Panc1 (cell line): ENCODE measurements around the gene RANGAP1. TPM values are rescaled to one million over a fixed set of nuclear protein-coding genes. Genes with fewer than 3 reads are reported as not detected.

Experiments used
- ATAC-seq: fragments of 200-7000 bp; cut with Tn5 transposase; 2 replicates; pipeline ENCODE4 v1.9.1; 2020; ENCODE audit warnings: mild to moderate bottlenecking, moderate library complexity
- BruUV-seq: library from RNA; stranded (reverse); fragments of 400-500 nt; replicated peaks from 2 replicates; lab custom pipeline; 2021; lab: Mats Ljungman, UMichigan
- CTCF ChIA-PET: fragments of 300-600 bp; sonication (Branson Sonifier 250); formaldehyde crosslinking; loops from one replicate; lab custom pipeline; 2022; ENCODE audit warnings: antibody characterized with exemption; lab: Charles Lee
- POLR2A ChIA-PET: fragments of 300-600 bp; sonication (Branson Sonifier 250); formaldehyde crosslinking; loops from one replicate; lab custom pipeline; 2022; ENCODE audit warnings: antibody characterized with exemption; lab: Charles Lee
- DNase-seq: peaks from one replicate; pipeline ENCODE4 v3.0.0-alpha.2; 2010; ENCODE audit warnings: low read depth, low spot score
- H3K27ac ChIP-seq: 2 replicates; pipeline ENCODE4 v1.5.1; 2011; ENCODE audit warnings: mild to moderate bottlenecking, low read length, inconsistent platforms
- H3K27me3 ChIP-seq: fragments of 200-500 bp; sonication (Bioruptor generic); 2 replicates; pipeline ENCODE4 v1.6.0; 2014; ENCODE audit warnings: low read length, inconsistent platforms; ENCODE audit not compliant: control insufficient read depth, insufficient read depth
- H3K36me3 ChIP-seq: fragments of 200-500 bp; sonication (Bioruptor generic); 2 replicates; pipeline ENCODE4 v1.5.1; 2014; ENCODE audit warnings: inconsistent platforms, mild to moderate bottlenecking, low read length, moderate library complexity; ENCODE audit not compliant: control insufficient read depth, insufficient read depth
- H3K4me1 ChIP-seq: 2 replicates; pipeline ENCODE4 v1.5.1; 2011; ENCODE audit warnings: inconsistent platforms, mild to moderate bottlenecking, low read length, moderate library complexity; ENCODE audit not compliant: control insufficient read depth, insufficient read depth
- H3K4me3 ChIP-seq, 2 experiments: 2 replicates each; pipeline ENCODE4 v1.5.1; 2011 to 2012; ENCODE audit warnings: low read depth in 2 of 2, low read length in 2 of 2, mild to moderate bottlenecking in 2 of 2, inconsistent platforms in 1 of 2, moderate library complexity in 1 of 2
- H3K9me3 ChIP-seq: fragments of 200-500 bp; sonication (Bioruptor generic); 2 replicates; pipeline ENCODE4 v1.5.1; 2014; ENCODE audit warnings: low read depth, mild to moderate bottlenecking, inconsistent platforms, low read length, moderate library complexity; ENCODE audit not compliant: control insufficient read depth, insufficient read depth
- CTCF ChIP-seq: fragments of 450-650 bp; IDR thresholded peaks from 2 replicates; pipeline ENCODE4 v1.5.1; 2017; ENCODE audit warnings: mild to moderate bottlenecking
- POLR2AphosphoS5 ChIP-seq: IDR thresholded peaks from 2 replicates; pipeline ENCODE4 v1.6.1; 2012; ENCODE audit warnings: mild to moderate bottlenecking, low read depth, low read length, moderate library complexity
- SIN3A ChIP-seq: IDR thresholded peaks from 2 replicates; pipeline ENCODE4 v1.6.1; 2012; ENCODE audit warnings: low read depth, mild to moderate bottlenecking, low read length, moderate library complexity, borderline replicate concordance; ENCODE audit not compliant: insufficient read depth
- TCF7L2 ChIP-seq: IDR thresholded peaks from 2 replicates; pipeline ENCODE4 v1.6.1; 2011; ENCODE audit warnings: mild to moderate bottlenecking, low read depth, low read length, inconsistent platforms
- in situ Hi-C: cut with HindIII; loops from 2 replicates; pipeline ENCODE4 v1.10.0; 2016; ENCODE audit warnings: low sequenced_read_pairs, low pct_unique_long_range_greater_than_20kb
- intact Hi-C: fragments of 100-400 bp; cut with micrococcal nuclease; formaldehyde crosslinking; loops from one replicate; pipeline ENCODE4 v1.10.0; 2022; ENCODE audit not compliant: unreplicated experiment
- total RNA-seq: library from RNA; stranded (reverse); gene quantifications from one replicate; pipeline ENCODE4 v1.2.1, GENCODE V29; 2021; ENCODE audit not compliant: unreplicated experiment
- TF ChIP-seq, protein P1 (sequence below), 2 experiments: IDR thresholded peaks; 2 replicates each; pipeline ENCODE4 v1.6.1; 2011 to 2012; ENCODE audit warnings: low read depth in 2 of 2, control low read depth in 1 of 2, low read length in 1 of 2, mild to moderate bottlenecking in 1 of 2, moderate library complexity in 1 of 2; ENCODE audit not compliant: insufficient read depth in 1 of 2

RANGAP1 gene
- total RNA-seq, 1 experiment from 2014 or later: 140 TPM

DNA sequence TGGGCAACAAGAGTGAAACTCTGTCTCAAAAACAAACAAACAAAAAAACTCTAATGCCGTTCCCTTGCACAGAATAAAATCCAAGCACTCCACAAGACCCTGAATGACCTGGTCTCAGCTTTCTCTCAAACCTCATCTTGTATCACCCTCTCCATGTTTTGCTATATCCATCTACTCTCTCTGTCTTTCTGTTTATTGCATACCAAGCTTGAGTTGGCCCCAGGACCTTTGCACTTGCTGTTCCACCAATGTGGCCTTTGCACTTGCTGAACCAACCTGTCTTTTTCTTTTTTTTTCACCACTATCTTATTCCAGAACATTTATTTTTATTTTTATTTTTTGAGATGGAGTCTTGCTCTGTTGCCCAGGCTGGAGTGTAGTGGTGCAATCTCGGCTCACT is 82.9 kb downstream of the RANGAP1 start:
- DNase-seq (no peak), ATAC-seq (no peak)
- CTCF ChIA-PET: no interaction called here
- Histone ChIP-seq H3K27ac (no peak overlapping the region), H3K9me3 (no peaks in the 10 kb centered on the region), H3K4me3 (no peak overlapping the region), H3K4me1 (no peaks in the 10 kb centered on the region), H3K27me3 (no peaks in the 10 kb centered on the region), H3K36me3 (no peaks in the 10 kb centered on the region; the same call in 1 of the 2 replicates)
- BruUV-seq: no TSS peak
- TF ChIP-seq, protein P1, sequence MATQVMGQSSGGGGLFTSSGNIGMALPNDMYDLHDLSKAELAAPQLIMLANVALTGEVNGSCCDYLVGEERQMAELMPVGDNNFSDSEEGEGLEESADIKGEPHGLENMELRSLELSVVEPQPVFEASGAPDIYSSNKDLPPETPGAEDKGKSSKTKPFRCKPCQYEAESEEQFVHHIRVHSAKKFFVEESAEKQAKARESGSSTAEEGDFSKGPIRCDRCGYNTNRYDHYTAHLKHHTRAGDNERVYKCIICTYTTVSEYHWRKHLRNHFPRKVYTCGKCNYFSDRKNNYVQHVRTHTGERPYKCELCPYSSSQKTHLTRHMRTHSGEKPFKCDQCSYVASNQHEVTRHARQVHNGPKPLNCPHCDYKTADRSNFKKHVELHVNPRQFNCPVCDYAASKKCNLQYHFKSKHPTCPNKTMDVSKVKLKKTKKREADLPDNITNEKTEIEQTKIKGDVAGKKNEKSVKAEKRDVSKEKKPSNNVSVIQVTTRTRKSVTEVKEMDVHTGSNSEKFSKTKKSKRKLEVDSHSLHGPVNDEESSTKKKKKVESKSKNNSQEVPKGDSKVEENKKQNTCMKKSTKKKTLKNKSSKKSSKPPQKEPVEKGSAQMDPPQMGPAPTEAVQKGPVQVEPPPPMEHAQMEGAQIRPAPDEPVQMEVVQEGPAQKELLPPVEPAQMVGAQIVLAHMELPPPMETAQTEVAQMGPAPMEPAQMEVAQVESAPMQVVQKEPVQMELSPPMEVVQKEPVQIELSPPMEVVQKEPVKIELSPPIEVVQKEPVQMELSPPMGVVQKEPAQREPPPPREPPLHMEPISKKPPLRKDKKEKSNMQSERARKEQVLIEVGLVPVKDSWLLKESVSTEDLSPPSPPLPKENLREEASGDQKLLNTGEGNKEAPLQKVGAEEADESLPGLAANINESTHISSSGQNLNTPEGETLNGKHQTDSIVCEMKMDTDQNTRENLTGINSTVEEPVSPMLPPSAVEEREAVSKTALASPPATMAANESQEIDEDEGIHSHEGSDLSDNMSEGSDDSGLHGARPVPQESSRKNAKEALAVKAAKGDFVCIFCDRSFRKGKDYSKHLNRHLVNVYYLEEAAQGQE (IDR thresholded peaks at IDR 0.05; ENCODE audit: insufficient read depth in 1 of 2, low read depth in 2 of 2, low read length in 1 of 2): no peak
- TF ChIP-seq POLR2AphosphoS5: no peak
- TF ChIP-seq CTCF: no peak
- no peak for TF ChIP-seq TCF7L2
- TF ChIP-seq SIN3A: no peak
- intact Hi-C loops: no loop called here
- in situ Hi-C loops: no loop called here
- POLR2A ChIA-PET: no interaction called here

- no peak for DNase-seq
- no peak for ATAC-seq
- H3K9me3 ChIP-seq: no peaks in the 10 kb centered on the region
- ChIA-PET CTCF (no interaction called here), POLR2A (no interaction called here)
- intact Hi-C loops: no loop called here
- H3K27ac ChIP-seq: no peak overlapping the region
- H3K27me3 ChIP-seq: no peaks in the 10 kb centered on the region
- H3K4me3 ChIP-seq: no peak overlapping the region
- in situ Hi-C loops: no loop called here
- no TSS peak for BruUV-seq
- H3K4me1 ChIP-seq: no peaks in the 10 kb centered on the region
- no peak for TF ChIP-seq POLR2AphosphoS5
- no peak for TF ChIP-seq TCF7L2
- H3K36me3 ChIP-seq: no peaks in the 10 kb centered on the region; the same call in 1 of the 2 replicates
Measured at GRCh38 chr22:41201141-41201540, 84.8 kb downstream of the RANGAP1 start.

GRCh38 chr22:41198027-41198580 is 87.9 kb downstream of the RANGAP1 start:
- peak overlapping the region; percentile 39; the same call in 1 of the 2 replicates for H3K27ac ChIP-seq
- BruUV-seq: no TSS peak
- DNase-seq (no peak), ATAC-seq (peak; percentile 78)
- intact Hi-C loops: no loop called here
- TF ChIP-seq POLR2AphosphoS5: no peak
- no peak for TF ChIP-seq CTCF
- no peak for TF ChIP-seq SIN3A
- TF ChIP-seq, protein P1 (IDR thresholded peaks at IDR 0.05; ENCODE audit: insufficient read depth in 1 of 2, low read depth in 2 of 2, low read length in 1 of 2): no peak
- H3K27me3 ChIP-seq: no peaks in the 10 kb centered on the region
- ChIA-PET POLR2A (interaction anchor here (0.5 to 0.7 kb wide), 2 partner anchors 71 to 323 kb away, joined by 4 to 22 read pairs; no protein-coding TSS in a partner anchor), CTCF (interaction anchor here (2.0 kb wide), 1 partner anchor 275 kb away, joined by 7 read pairs; no protein-coding TSS in a partner anchor)
- no peaks in the 10 kb centered on the region for H3K4me1 ChIP-seq
- H3K9me3 ChIP-seq: no peaks in the 10 kb centered on the region
- in situ Hi-C loops: no loop called here
- H3K4me3 ChIP-seq: peak overlapping the region; percentile 62 to 74
- no peaks in the 10 kb centered on the region for H3K36me3 ChIP-seq
